Panc1 (cell line): ENCODE results near the gene TMEM236.

Source experiments
- CTCF ChIP-seq: fragments of 450-650 bp; IDR thresholded peaks from 2 replicates; pipeline ENCODE4 v1.5.1; 2017; ENCODE audit warnings: mild to moderate bottlenecking
- POLR2AphosphoS5 ChIP-seq: IDR thresholded peaks from 2 replicates; pipeline ENCODE4 v1.6.1; 2012; ENCODE audit warnings: mild to moderate bottlenecking, low read depth, low read length, moderate library complexity
- SIN3A ChIP-seq: IDR thresholded peaks from 2 replicates; pipeline ENCODE4 v1.6.1; 2012; ENCODE audit warnings: low read depth, mild to moderate bottlenecking, low read length, moderate library complexity, borderline replicate concordance; ENCODE audit not compliant: insufficient read depth
- TCF7L2 ChIP-seq: IDR thresholded peaks from 2 replicates; pipeline ENCODE4 v1.6.1; 2011; ENCODE audit warnings: mild to moderate bottlenecking, low read depth, low read length, inconsistent platforms
- TF ChIP-seq, protein P1 (sequence below), 2 experiments: IDR thresholded peaks; 2 replicates each; pipeline ENCODE4 v1.6.1; 2011 to 2012; ENCODE audit warnings: low read depth in 2 of 2, control low read depth in 1 of 2, low read length in 1 of 2, mild to moderate bottlenecking in 1 of 2, moderate library complexity in 1 of 2; ENCODE audit not compliant: insufficient read depth in 1 of 2

DNA sequence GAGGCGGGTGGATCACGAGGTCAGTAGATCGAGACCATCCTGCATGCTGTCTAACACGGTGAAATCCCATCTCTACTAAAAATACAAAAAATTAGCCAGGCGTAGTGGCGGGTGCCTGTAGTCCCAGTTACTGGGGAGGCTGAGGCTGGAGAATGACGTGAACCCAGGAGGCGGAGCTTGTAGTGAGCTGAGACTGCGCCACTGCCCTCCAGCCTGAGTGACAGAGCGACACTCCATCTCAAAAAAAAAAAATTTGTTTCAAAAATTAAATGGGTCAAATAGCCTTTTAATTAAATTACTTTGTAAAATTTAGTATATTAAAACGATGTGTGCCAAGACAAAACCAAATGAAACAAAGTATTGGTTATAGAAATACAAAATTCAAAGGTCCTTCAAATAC is 50.3 kb downstream of the TMEM236 start:
- TF ChIP-seq CTCF = no peak
- TF ChIP-seq, protein P1, sequence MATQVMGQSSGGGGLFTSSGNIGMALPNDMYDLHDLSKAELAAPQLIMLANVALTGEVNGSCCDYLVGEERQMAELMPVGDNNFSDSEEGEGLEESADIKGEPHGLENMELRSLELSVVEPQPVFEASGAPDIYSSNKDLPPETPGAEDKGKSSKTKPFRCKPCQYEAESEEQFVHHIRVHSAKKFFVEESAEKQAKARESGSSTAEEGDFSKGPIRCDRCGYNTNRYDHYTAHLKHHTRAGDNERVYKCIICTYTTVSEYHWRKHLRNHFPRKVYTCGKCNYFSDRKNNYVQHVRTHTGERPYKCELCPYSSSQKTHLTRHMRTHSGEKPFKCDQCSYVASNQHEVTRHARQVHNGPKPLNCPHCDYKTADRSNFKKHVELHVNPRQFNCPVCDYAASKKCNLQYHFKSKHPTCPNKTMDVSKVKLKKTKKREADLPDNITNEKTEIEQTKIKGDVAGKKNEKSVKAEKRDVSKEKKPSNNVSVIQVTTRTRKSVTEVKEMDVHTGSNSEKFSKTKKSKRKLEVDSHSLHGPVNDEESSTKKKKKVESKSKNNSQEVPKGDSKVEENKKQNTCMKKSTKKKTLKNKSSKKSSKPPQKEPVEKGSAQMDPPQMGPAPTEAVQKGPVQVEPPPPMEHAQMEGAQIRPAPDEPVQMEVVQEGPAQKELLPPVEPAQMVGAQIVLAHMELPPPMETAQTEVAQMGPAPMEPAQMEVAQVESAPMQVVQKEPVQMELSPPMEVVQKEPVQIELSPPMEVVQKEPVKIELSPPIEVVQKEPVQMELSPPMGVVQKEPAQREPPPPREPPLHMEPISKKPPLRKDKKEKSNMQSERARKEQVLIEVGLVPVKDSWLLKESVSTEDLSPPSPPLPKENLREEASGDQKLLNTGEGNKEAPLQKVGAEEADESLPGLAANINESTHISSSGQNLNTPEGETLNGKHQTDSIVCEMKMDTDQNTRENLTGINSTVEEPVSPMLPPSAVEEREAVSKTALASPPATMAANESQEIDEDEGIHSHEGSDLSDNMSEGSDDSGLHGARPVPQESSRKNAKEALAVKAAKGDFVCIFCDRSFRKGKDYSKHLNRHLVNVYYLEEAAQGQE (IDR thresholded peaks at IDR 0.05; ENCODE audit: insufficient read depth in 1 of 2, low read depth in 2 of 2, low read length in 1 of 2) = no peak
- no peak for TF ChIP-seq SIN3A
- TF ChIP-seq POLR2AphosphoS5 = no peak
- no peak for TF ChIP-seq TCF7L2
